Gastroesophageal sphincter (tissue), 3 donors: ENCODE measurements around the gene CELF2.

Experiments used
- EP300 ChIP-seq: sonication (generic); formaldehyde crosslinking; IDR thresholded peaks from one replicate; pipeline ENCODE4 v1.6.1; 2017; ENCODE audit warnings: antibody characterized with exemption, mild to moderate bottlenecking
- POLR2A ChIP-seq, 2 donors: fragments of 450-650 bp; IDR thresholded peaks; one replicate each; pipeline ENCODE4 v1.6.1; 2017; ENCODE audit warnings: antibody characterized with exemption in 2 of 2, mild to moderate bottlenecking in 2 of 2, moderate library complexity in 1 of 2
- POLR2AphosphoS5 ChIP-seq: sonication (generic); formaldehyde crosslinking; IDR thresholded peaks from one replicate; pipeline ENCODE4 v1.6.1; 2017; ENCODE audit warnings: antibody characterized with exemption
- TF ChIP-seq, protein P1 (sequence below), 4 experiments: fragments of 200-600 bp in 2 of 4; fragments of 450-650 bp in 2 of 4; sonication (generic) in 1 of 4; IDR thresholded peaks; one replicate each; pipeline ENCODE4 v1.5.1; 2017 to 2019; ENCODE audit warnings: antibody characterized with exemption in 4 of 4, mild to moderate bottlenecking in 2 of 4, moderate library complexity in 2 of 4

DNA sequence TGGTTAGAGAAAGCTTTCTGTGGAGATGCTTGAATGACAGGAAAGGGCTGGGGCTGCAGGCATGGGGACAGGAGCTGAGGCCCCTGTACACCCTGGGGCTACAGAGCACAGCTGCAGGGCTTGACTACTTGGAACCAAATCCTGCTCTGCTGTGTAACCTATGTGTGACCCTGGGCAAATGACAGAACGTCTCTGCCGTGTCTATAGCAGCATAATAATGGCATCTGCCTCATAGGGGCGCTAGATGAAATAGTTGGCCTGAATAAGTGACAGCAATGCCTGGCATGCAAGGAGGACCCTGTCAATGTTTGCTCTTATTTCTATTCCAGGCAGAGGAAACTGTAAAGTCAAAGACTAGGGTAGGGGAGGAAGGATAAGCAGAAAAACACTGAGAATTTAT is 339.8 kb downstream of the CELF2 start:
- TF ChIP-seq, protein P1, sequence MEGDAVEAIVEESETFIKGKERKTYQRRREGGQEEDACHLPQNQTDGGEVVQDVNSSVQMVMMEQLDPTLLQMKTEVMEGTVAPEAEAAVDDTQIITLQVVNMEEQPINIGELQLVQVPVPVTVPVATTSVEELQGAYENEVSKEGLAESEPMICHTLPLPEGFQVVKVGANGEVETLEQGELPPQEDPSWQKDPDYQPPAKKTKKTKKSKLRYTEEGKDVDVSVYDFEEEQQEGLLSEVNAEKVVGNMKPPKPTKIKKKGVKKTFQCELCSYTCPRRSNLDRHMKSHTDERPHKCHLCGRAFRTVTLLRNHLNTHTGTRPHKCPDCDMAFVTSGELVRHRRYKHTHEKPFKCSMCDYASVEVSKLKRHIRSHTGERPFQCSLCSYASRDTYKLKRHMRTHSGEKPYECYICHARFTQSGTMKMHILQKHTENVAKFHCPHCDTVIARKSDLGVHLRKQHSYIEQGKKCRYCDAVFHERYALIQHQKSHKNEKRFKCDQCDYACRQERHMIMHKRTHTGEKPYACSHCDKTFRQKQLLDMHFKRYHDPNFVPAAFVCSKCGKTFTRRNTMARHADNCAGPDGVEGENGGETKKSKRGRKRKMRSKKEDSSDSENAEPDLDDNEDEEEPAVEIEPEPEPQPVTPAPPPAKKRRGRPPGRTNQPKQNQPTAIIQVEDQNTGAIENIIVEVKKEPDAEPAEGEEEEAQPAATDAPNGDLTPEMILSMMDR (IDR thresholded peaks at IDR 0.05), result no peak
- TF ChIP-seq POLR2A (IDR thresholded peaks at IDR 0.05) (no peak), POLR2AphosphoS5 (no peak), EP300 (no peak)
